Uterus (tissue), 4 donors: ENCODE data around the gene ITGA11. TPM values are rescaled to one million over a fixed set of nuclear protein-coding genes. Genes with fewer than 3 reads are reported as not detected.

Experiments used
- DNase-seq, 2 donors: peaks; one replicate each; pipeline ENCODE4 v3.0.0-alpha.2; 2019 to 2020
- H3K27ac ChIP-seq, 2 donors: fragments of 200-600 bp; sonication (generic); 1 replicate in 1 of 2; 2 replicates in 1 of 2; pipeline ENCODE4 v1.5.1; 2016 to 2018
- H3K27me3 ChIP-seq, 2 donors: fragments of 200-600 bp; sonication (generic); one replicate each; pipeline ENCODE4 v1.5.1; 2018 to 2019; ENCODE audit warnings: control low read depth in 1 of 2
- H3K36me3 ChIP-seq, 2 donors: fragments of 200-600 bp; sonication (generic); one replicate each; pipeline ENCODE4 v1.5.1; 2019; ENCODE audit warnings: control low read depth in 1 of 2
- H3K4me1 ChIP-seq, 2 donors: fragments of 200-600 bp; sonication (generic); one replicate each; pipeline ENCODE4 v1.5.1; 2018 to 2019; ENCODE audit warnings: control low read depth in 1 of 2
- H3K4me3 ChIP-seq, 2 donors: fragments of 200-600 bp; sonication (generic); 1 replicate in 1 of 2; 2 replicates in 1 of 2; pipeline ENCODE4 v1.5.1; 2018 to 2019; ENCODE audit warnings: mild to moderate bottlenecking in 1 of 2
- H3K9me3 ChIP-seq, 2 donors: fragments of 200-600 bp; sonication (generic); one replicate each; pipeline ENCODE4 v1.5.1; 2019; ENCODE audit warnings: control low read depth in 1 of 2
- CTCF ChIP-seq, 4 experiments: fragments of 200-600 bp in 2 of 4; fragments of 450-650 bp in 2 of 4; sonication (generic) in 2 of 4; IDR thresholded peaks; one replicate each; pipeline ENCODE4 v1.5.1; 2016 to 2019; ENCODE audit warnings: antibody characterized with exemption in 4 of 4, mild to moderate bottlenecking in 2 of 4, moderate library complexity in 1 of 4
- POLR2A ChIP-seq, 2 donors: fragments of 450-650 bp; IDR thresholded peaks; one replicate each; pipeline ENCODE4 v1.6.1; 2016; ENCODE audit warnings: antibody characterized with exemption in 2 of 2, mild to moderate bottlenecking in 1 of 2, moderate library complexity in 1 of 2
- intact Hi-C: fragments of 100-400 bp; cut with DNase I; formaldehyde crosslinking; loops from one replicate; pipeline ENCODE4 v1.15.1; 2023; ENCODE audit warnings: low total_unique reads
- total RNA-seq, 4 donors: library from RNA; depleted of rRNA in 3 of 4; stranded (reverse); fragments of >200 nt in 3 of 4; gene quantifications; one replicate each; pipeline versions ENCODE4 v1.1.0 to v1.2.4, GENCODE V29; 2014 to 2023
- donor health status: DM: yes; HTN: yes; CAD: no.

ITGA11 gene
- total RNA-seq, 4 donors from 2014 or later = 37.3 to 106 (median 61.1) TPM

GRCh38 chr15:68370768-68371151 lies 61.2 kb downstream of the ITGA11 start:
- Histone ChIP-seq H3K9me3 (no peaks in the 10 kb centered on the region), H3K27ac (peak overlapping the region; percentile 39 to 60), H3K4me3 (no peak overlapping the region), H3K36me3 (no peaks in the 10 kb centered on the region), H3K27me3 (no peaks in the 10 kb centered on the region), H3K4me1 (peaks cover 0 to 14% of the 10 kb centered on the region in 2 donors)
- DNase-seq = no peak
- intact Hi-C loops = no loop called here
- no peak for TF ChIP-seq CTCF (IDR thresholded peaks at IDR 0.05)
- TF ChIP-seq POLR2A (IDR thresholded peaks at IDR 0.05) = no peak

GRCh38 chr15:68369931-68370767 lies 61.8 kb downstream of the ITGA11 start:
- H3K9me3 ChIP-seq = no peaks in the 10 kb centered on the region
- peaks cover 0 to 14% of the 10 kb centered on the region in 2 donors for H3K4me1 ChIP-seq
- H3K27ac ChIP-seq = peak overlapping the region; percentile 39 to 60
- H3K27me3 ChIP-seq = no peaks in the 10 kb centered on the region
- DNase-seq = peak; percentile 14 to 17
- intact Hi-C loops = no loop called here
- TF ChIP-seq CTCF (IDR thresholded peaks at IDR 0.05) (no peak), POLR2A (IDR thresholded peaks at IDR 0.05) (no peak)
- no peaks in the 10 kb centered on the region for H3K36me3 ChIP-seq
- no peak overlapping the region for H3K4me3 ChIP-seq

GRCh38 chr15:68368731-68369435 lies 63.1 kb downstream of the ITGA11 start:
- Histone ChIP-seq H3K4me1 (peaks cover 0 to 25% of the 10 kb centered on the region in 2 donors), H3K27ac (peak overlapping the region; percentile 52 to 73), H3K36me3 (no peaks in the 10 kb centered on the region), H3K9me3 (no peaks in the 10 kb centered on the region), H3K4me3 (no peak overlapping the region), H3K27me3 (no peaks in the 10 kb centered on the region)
- no peak for DNase-seq
- TF ChIP-seq POLR2A (IDR thresholded peaks at IDR 0.05) (no peak), CTCF (IDR thresholded peaks at IDR 0.05) (no peak)
- intact Hi-C loops = no loop called here

GRCh38 chr15:68367992-68368391 lies 64.0 kb downstream of the ITGA11 start:
- Histone ChIP-seq H3K9me3 (no peaks in the 10 kb centered on the region), H3K36me3 (no peaks in the 10 kb centered on the region), H3K27ac (peak overlapping the region; percentile 52 to 73), H3K4me1 (peaks cover 0 to 30% of the 10 kb centered on the region in 2 donors), H3K27me3 (no peaks in the 10 kb centered on the region), H3K4me3 (no peak overlapping the region)
- no peak for DNase-seq
- TF ChIP-seq POLR2A (IDR thresholded peaks at IDR 0.05) (no peak), CTCF (IDR thresholded peaks at IDR 0.05) (no peak)
- intact Hi-C loops = no loop called here

GRCh38 chr15:68367226-68367625 lies 64.7 kb downstream of the ITGA11 start:
- no peaks in the 10 kb centered on the region for H3K27me3 ChIP-seq
- H3K4me3 ChIP-seq = no peak overlapping the region
- peaks cover 0 to 30% of the 10 kb centered on the region in 2 donors for H3K4me1 ChIP-seq
- H3K9me3 ChIP-seq = no peaks in the 10 kb centered on the region
- peak overlapping the region; percentile 52 to 73 for H3K27ac ChIP-seq
- no peaks in the 10 kb centered on the region for H3K36me3 ChIP-seq
- DNase-seq = no peak
- TF ChIP-seq POLR2A (IDR thresholded peaks at IDR 0.05) (no peak), CTCF (IDR thresholded peaks at IDR 0.05) (no peak)
- intact Hi-C loops = no loop called here
